Measurements from ENCODE around the gene PTCRA.
A peak's percentile ranks its signal among the peaks of the same experiment; 100 is the strongest.

Gene PTCRA, protein sequence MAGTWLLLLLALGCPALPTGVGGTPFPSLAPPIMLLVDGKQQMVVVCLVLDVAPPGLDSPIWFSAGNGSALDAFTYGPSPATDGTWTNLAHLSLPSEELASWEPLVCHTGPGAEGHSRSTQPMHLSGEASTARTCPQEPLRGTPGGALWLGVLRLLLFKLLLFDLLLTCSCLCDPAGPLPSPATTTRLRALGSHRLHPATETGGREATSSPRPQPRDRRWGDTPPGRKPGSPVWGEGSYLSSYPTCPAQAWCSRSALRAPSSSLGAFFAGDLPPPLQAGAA

DNA sequence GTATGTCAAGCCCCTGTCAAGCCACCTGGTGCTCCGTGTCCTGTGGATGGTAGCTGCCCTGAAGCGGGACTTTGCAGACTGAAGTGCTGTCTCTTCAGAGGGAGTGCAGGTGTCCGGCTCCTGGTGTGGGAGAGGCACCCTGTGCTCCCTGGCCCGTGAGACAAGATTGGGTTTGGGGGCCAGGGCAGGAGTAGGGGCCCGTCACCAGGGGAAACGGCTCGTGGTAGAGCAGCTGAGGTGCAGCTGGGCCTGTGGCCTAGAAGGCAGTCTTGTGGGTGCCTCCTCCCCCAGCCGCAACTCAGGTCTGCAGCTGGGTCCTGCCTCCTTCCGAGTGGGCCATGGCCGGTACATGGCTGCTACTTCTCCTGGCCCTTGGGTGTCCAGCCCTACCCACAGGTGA lies at the start of gene PTCRA:
TSS of gene PTCRA (plus strand) at position 322 of the 400 bp plus-strand sequence. CDS start at position 339, 17 bp downstream.
- Histone ChIP-seq H4K20me1 (ENCODE audit: insufficient read depth, low read length, poor library complexity, severe bottlenecking) (no peaks in the 10 kb centered on the region), H3K27me3 (ENCODE audit: insufficient read depth, low read length, poor library complexity, severe bottlenecking) (no peaks in the 10 kb centered on the region), H3K9ac (ENCODE audit: low read depth, low read length, poor library complexity, severe bottlenecking) (no peak within 1 kb of the TSS), H3F3A (ENCODE audit: low read depth) (no peaks in the 10 kb centered on the region), H3K36me3 (ENCODE audit: insufficient read depth, low read length) (no peaks in the 10 kb centered on the region), H3K4me2 (ENCODE audit: low read depth, low read length, poor library complexity, severe bottlenecking) (no peak within 1 kb of the TSS), H3K4me1 (ENCODE audit: insufficient read depth, low read length, poor library complexity, severe bottlenecking) (no peaks in the 10 kb centered on the region), H3K79me2 (ENCODE audit: insufficient read depth, low read length) (no peaks in the 10 kb centered on the region), H3K9me2 (replicated peaks; ENCODE audit: low read depth, low read length) (no peaks in the 10 kb centered on the region), H3K9me3 (ENCODE audit: insufficient read depth, low read depth, low read length) (no peaks in the 10 kb centered on the region), H3K4me3 (ENCODE audit: low read length, poor library complexity, severe bottlenecking) (no peak within 1 kb of the TSS), H2AFZ (ENCODE audit: low read length) (0 out of 2 replicates have a peak within 1 kb of the TSS, but pooled peaks have one; percentile 7)
- TF ChIP-seq, protein P1, sequence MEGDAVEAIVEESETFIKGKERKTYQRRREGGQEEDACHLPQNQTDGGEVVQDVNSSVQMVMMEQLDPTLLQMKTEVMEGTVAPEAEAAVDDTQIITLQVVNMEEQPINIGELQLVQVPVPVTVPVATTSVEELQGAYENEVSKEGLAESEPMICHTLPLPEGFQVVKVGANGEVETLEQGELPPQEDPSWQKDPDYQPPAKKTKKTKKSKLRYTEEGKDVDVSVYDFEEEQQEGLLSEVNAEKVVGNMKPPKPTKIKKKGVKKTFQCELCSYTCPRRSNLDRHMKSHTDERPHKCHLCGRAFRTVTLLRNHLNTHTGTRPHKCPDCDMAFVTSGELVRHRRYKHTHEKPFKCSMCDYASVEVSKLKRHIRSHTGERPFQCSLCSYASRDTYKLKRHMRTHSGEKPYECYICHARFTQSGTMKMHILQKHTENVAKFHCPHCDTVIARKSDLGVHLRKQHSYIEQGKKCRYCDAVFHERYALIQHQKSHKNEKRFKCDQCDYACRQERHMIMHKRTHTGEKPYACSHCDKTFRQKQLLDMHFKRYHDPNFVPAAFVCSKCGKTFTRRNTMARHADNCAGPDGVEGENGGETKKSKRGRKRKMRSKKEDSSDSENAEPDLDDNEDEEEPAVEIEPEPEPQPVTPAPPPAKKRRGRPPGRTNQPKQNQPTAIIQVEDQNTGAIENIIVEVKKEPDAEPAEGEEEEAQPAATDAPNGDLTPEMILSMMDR (conservative IDR thresholded peaks at IDR 0.05; ENCODE audit: low read length), result no peak
- no peak for TF ChIP-seq EZH2phosphoT487 (IDR thresholded peaks at IDR 0.05; ENCODE audit: borderline replicate concordance)

DNA sequence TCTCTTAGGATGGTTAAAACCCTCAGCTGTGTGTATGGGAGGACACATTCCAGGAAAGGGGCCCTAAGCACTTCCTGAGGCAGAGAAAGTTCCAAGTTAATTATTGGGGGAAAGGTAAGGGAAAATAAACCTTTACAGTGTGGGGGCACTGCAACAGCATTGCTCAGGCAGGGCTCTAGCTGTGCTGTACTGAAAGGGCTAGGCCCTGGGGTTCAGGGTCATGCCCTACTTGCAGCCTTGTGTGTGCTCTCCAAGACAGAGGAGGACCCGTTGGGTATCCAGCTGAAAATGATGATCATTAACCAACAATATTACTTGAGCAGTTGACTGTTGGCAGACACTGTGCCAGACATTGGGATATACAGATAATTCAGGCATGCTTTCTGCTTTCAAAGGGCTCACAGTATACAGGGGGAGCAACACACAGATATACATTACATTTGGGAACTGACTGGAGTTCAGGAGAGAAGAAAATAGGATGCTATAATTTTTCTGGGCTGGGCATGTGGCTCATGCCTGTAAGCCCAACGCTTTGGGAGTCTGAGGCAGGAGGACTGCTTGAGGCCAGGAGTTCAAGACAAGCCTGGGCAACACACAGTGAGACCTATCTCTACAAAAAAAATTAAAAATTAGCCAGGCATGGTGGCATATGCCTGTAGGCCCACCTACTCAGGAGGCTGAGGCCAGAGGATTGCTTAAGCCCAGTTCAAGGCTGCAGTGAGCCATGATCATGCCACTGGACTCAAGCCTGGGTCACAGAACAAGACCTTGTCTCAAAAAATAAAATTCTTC lies 45.5 kb upstream of the PTCRA start:
- H3K9me3 ChIP-seq (ENCODE audit: insufficient read depth, low read depth, low read length), result no peaks in the 10 kb centered on the region
- H3F3A ChIP-seq (ENCODE audit: low read depth), result no peaks in the 10 kb centered on the region
- no peaks in the 10 kb centered on the region for H3K27me3 ChIP-seq (ENCODE audit: insufficient read depth, low read length, poor library complexity, severe bottlenecking)
- no peaks in the 10 kb centered on the region for H3K9me2 ChIP-seq (replicated peaks; ENCODE audit: low read depth, low read length)
- TF ChIP-seq, protein P1 (conservative IDR thresholded peaks at IDR 0.05; ENCODE audit: low read length), result no peak
- TF ChIP-seq EZH2phosphoT487 (IDR thresholded peaks at IDR 0.05; ENCODE audit: borderline replicate concordance), result no peak
- no peaks in the 10 kb centered on the region for H3K4me1 ChIP-seq (ENCODE audit: insufficient read depth, low read length, poor library complexity, severe bottlenecking)
- H2AFZ ChIP-seq (ENCODE audit: low read length), result no peak overlapping the region
- no peak overlapping the region for H3K4me3 ChIP-seq (ENCODE audit: low read length, poor library complexity, severe bottlenecking)
- H3K36me3 ChIP-seq (ENCODE audit: insufficient read depth, low read length), result peaks cover 23% of the 10 kb centered on the region; the same call in 1 of the 2 replicates
- no peak overlapping the region for H3K4me2 ChIP-seq (ENCODE audit: low read depth, low read length, poor library complexity, severe bottlenecking)
- H3K79me2 ChIP-seq (ENCODE audit: insufficient read depth, low read length), result no peaks in the 10 kb centered on the region
- H3K9ac ChIP-seq (ENCODE audit: low read depth, low read length, poor library complexity, severe bottlenecking), result no peak overlapping the region
- H4K20me1 ChIP-seq (ENCODE audit: insufficient read depth, low read length, poor library complexity, severe bottlenecking), result no peaks in the 10 kb centered on the region

GRCh38 chr6:42871711-42872110 lies 44.1 kb upstream of the PTCRA start:
- H3K9me2 ChIP-seq (replicated peaks; ENCODE audit: low read depth, low read length), result no peaks in the 10 kb centered on the region
- no peak for TF ChIP-seq EZH2phosphoT487 (IDR thresholded peaks at IDR 0.05; ENCODE audit: borderline replicate concordance)
- TF ChIP-seq, protein P1 (conservative IDR thresholded peaks at IDR 0.05; ENCODE audit: low read length), result no peak
- H3K4me3 ChIP-seq (ENCODE audit: low read length, poor library complexity, severe bottlenecking), result no peak overlapping the region
- H3K9ac ChIP-seq (ENCODE audit: low read depth, low read length, poor library complexity, severe bottlenecking), result no peak overlapping the region
- no peaks in the 10 kb centered on the region for H3K27me3 ChIP-seq (ENCODE audit: insufficient read depth, low read length, poor library complexity, severe bottlenecking)
- no peaks in the 10 kb centered on the region for H4K20me1 ChIP-seq (ENCODE audit: insufficient read depth, low read length, poor library complexity, severe bottlenecking)
- peaks cover 13% of the 10 kb centered on the region; the same call in 1 of the 2 replicates for H3K36me3 ChIP-seq (ENCODE audit: insufficient read depth, low read length)
- H3K9me3 ChIP-seq (ENCODE audit: insufficient read depth, low read depth, low read length), result no peaks in the 10 kb centered on the region
- H3K4me2 ChIP-seq (ENCODE audit: low read depth, low read length, poor library complexity, severe bottlenecking), result no peak overlapping the region
- no peaks in the 10 kb centered on the region for H3F3A ChIP-seq (ENCODE audit: low read depth)
- no peaks in the 10 kb centered on the region for H3K79me2 ChIP-seq (ENCODE audit: insufficient read depth, low read length)
- no peaks in the 10 kb centered on the region for H3K4me1 ChIP-seq (ENCODE audit: insufficient read depth, low read length, poor library complexity, severe bottlenecking)
- no peak overlapping the region for H2AFZ ChIP-seq (ENCODE audit: low read length)

All from Loucy (cell line).